Spleen (tissue), 11 donors: ENCODE results near the gene TMC6. TPM values are rescaled to one million over a fixed set of nuclear protein-coding genes. Genes with fewer than 3 reads are reported as not detected.

Source experiments
- DNase-seq: peaks from one replicate; pipeline ENCODE4 v3.0.0-alpha.2; 2020
- H3K27ac ChIP-seq, 8 donors: fragments of 200-600 bp; sonication (generic) in 7 of 8; 1 replicate in 4 of 8; 2 replicates in 4 of 8; pipeline versions ENCODE4 v1.5.0 to v1.8.0; 2016 to 2021; ENCODE audit warnings: inconsistent platforms in 4 of 8, mild to moderate bottlenecking in 4 of 8, moderate library complexity in 1 of 8
- H3K27me3 ChIP-seq, 7 donors: fragments of 200-600 bp; sonication (generic) in 6 of 7; replicated peaks in 1 of 7; 1 replicate in 4 of 7; 2 replicates in 3 of 7; pipeline versions ENCODE4 v1.5.0 to v1.8.0; 2016 to 2021; ENCODE audit warnings: inconsistent platforms in 3 of 7, mild to moderate bottlenecking in 1 of 7
- H3K36me3 ChIP-seq, 6 donors: fragments of 200-600 bp; sonication (generic) in 5 of 6; 1 replicate in 4 of 6; 2 replicates in 2 of 6; pipeline versions ENCODE4 v1.5.0 to v1.8.0; 2016 to 2021; ENCODE audit warnings: inconsistent platforms in 2 of 6
- H3K4me1 ChIP-seq, 6 donors: fragments of 200-600 bp; sonication (generic) in 5 of 6; 1 replicate in 3 of 6; 2 replicates in 3 of 6; pipeline versions ENCODE4 v1.5.0 to v1.8.0; 2016 to 2021; ENCODE audit warnings: inconsistent platforms in 3 of 6
- H3K4me3 ChIP-seq, 8 donors: fragments of 200-600 bp; sonication (generic) in 7 of 8; 1 replicate in 4 of 8; 2 replicates in 4 of 8; pipeline versions ENCODE4 v1.5.0 to v1.8.0; 2016 to 2021; ENCODE audit warnings: inconsistent platforms in 4 of 8, mild to moderate bottlenecking in 4 of 8, moderate library complexity in 2 of 8
- H3K9me3 ChIP-seq, 8 donors: fragments of 200-600 bp; sonication (generic) in 7 of 8; 1 replicate in 4 of 8; 2 replicates in 4 of 8; pipeline versions ENCODE4 v1.5.0 to v1.8.0; 2016 to 2021; ENCODE audit warnings: inconsistent platforms in 4 of 8
- CTCF ChIP-seq, 11 experiments: fragments of 200-600 bp in 7 of 11; fragments of 450-650 bp in 4 of 11; sonication (generic) in 4 of 11; IDR thresholded peaks in 8 of 11; conservative IDR thresholded peaks in 3 of 11; 1 replicate in 7 of 11; 2 replicates in 4 of 11; pipeline versions ENCODE4 v1.4.0 to v1.8.0; 2016 to 2021; ENCODE audit warnings: antibody characterized with exemption in 11 of 11, inconsistent platforms in 4 of 11, mild to moderate bottlenecking in 1 of 11
- POLR2A ChIP-seq, 3 donors: fragments of 450-650 bp; IDR thresholded peaks; one replicate each; pipeline ENCODE4 v1.5.1; 2017; ENCODE audit warnings: antibody characterized with exemption in 3 of 3, mild to moderate bottlenecking in 1 of 3
- POLR2AphosphoS5 ChIP-seq, 3 donors: sonication (generic); formaldehyde crosslinking; IDR thresholded peaks; one replicate each; pipeline ENCODE4 v1.5.1; 2017; ENCODE audit warnings: antibody characterized with exemption in 3 of 3
- WGBS, 5 donors: extraction: QIAGEN DNeasy Blood & Tissue Kit in 3 of 5; methylation state at CpG; one replicate each; pipeline versions ENCODE4 v1.1.5 to v1.1.7; 2013 to 2018; 5-methylcytosine and 5-hydroxymethylcytosine counted together
- intact Hi-C: fragments of 100-400 bp; cut with DNase I; formaldehyde crosslinking; loops from one replicate; pipeline ENCODE4 v1.15.0; 2023; ENCODE audit warnings: low total_unique reads
- polyA plus RNA-seq, 3 donors: library from polyadenylated mRNA; stranded (reverse); fragments of 200-250 nt; gene quantifications; one replicate each; pipeline ENCODE4 v1.2.1, GENCODE V29; 2013
- total RNA-seq, 7 donors: library from RNA; depleted of rRNA in 3 of 7; stranded (reverse); fragments of >200 nt in 3 of 7; fragmentation: NEBNext Ultra II Directional in 4 of 7; extraction: Animal tissue kit (Norgen Biotek cat#: 25700) in 4 of 7; gene quantifications; one replicate each; pipeline versions ENCODE4 v1.1.0 to v1.2.1, GENCODE V29; 2016 to 2021
- donor health status: healthy with polysubstance abuse.
- donor health status: DM: no; HTN: no; CAD: no; lungs with moderate emphysema.
- donor health status: DM: no; HTN: no; CAD: no.
- donor health status: Bipolar disorder and iron deficiency.
- donor health status: healthy.
- donor health status: DM: no; HTN: no; CAD: no.
- donor health status: DM: yes; HTN: yes; CAD: no.

The TMC6 gene
- total and polyA plus RNA-seq, 10 donors: 132 to 425 (median 260) TPM

- peak overlapping the region; percentile 70 to 99 (median 96) for H3K4me3 ChIP-seq
- 1 to 2% (median 2%) methylated on average over 7 to 39 of the region's 39 CpGs for WGBS, 5 donors
- peaks cover 59 to 100% (median 93%) of the 10 kb centered on the region in 6 donors for H3K4me1 ChIP-seq
- peaks cover 0 to 44% (median 31%) of the 10 kb centered on the region in 6 donors for H3K36me3 ChIP-seq
- peak overlapping the region; percentile 87 to 97 (median 94) for H3K27ac ChIP-seq
- TF ChIP-seq POLR2A (IDR thresholded peaks at IDR 0.05): no peak
- no peak for TF ChIP-seq CTCF (IDR thresholded peaks at IDR 0.05 in 8 of 11, conservative IDR thresholded peaks at IDR 0.05 in 3 of 11)
- no peak for TF ChIP-seq POLR2AphosphoS5 (IDR thresholded peaks at IDR 0.05)
- DNase-seq: peak; percentile 90
- intact Hi-C loops: no loop called here
- no peaks in the 10 kb centered on the region for H3K9me3 ChIP-seq
- no peaks in the 10 kb centered on the region for H3K27me3 ChIP-seq
Measured at GRCh38 chr17:78127888-78128550, 536 bp downstream of the TMC6 start.

GRCh38 chr17:78127239-78127887 is 1.2 kb downstream of the TMC6 start:
- no peaks in the 10 kb centered on the region for H3K27me3 ChIP-seq
- TF ChIP-seq POLR2AphosphoS5 (IDR thresholded peaks at IDR 0.05) (peak; percentile 88 to 90 (median 90)), CTCF (IDR thresholded peaks at IDR 0.05 in 8 of 11, conservative IDR thresholded peaks at IDR 0.05 in 3 of 11) (no peak), POLR2A (IDR thresholded peaks at IDR 0.05) (peak in 1 of 3 donors; percentile 30)
- H3K4me3 ChIP-seq: peak overlapping the region; percentile 70 to 99 (median 96)
- H3K36me3 ChIP-seq: peaks cover 0 to 44% (median 37%) of the 10 kb centered on the region in 6 donors
- 0 to 13% (median 5%) methylated on average over 6 to 25 of the region's 25 CpGs for WGBS, 5 donors
- H3K27ac ChIP-seq: peak overlapping the region; percentile 87 to 97 (median 94)
- no peaks in the 10 kb centered on the region for H3K9me3 ChIP-seq
- intact Hi-C loops: no loop called here
- peaks cover 60 to 100% (median 93%) of the 10 kb centered on the region in 6 donors for H3K4me1 ChIP-seq
- DNase-seq: peak; percentile 96

GRCh38 chr17:78126895-78127238 is 1.7 kb downstream of the TMC6 start:
- intact Hi-C loops: no loop called here

More at GRCh38 chr17:78126895-78127238, 1.7 kb downstream of the TMC6 start:
- TF ChIP-seq POLR2A (IDR thresholded peaks at IDR 0.05) (no peak), CTCF (IDR thresholded peaks at IDR 0.05 in 8 of 11, conservative IDR thresholded peaks at IDR 0.05 in 3 of 11) (no peak), POLR2AphosphoS5 (IDR thresholded peaks at IDR 0.05) (no peak)
- Histone ChIP-seq H3K4me1 (peaks cover 65 to 100% (median 93%) of the 10 kb centered on the region in 6 donors), H3K36me3 (peaks cover 0 to 49% (median 42%) of the 10 kb centered on the region in 6 donors), H3K4me3 (peak overlapping the region; percentile 70 to 99 (median 96)), H3K27ac (peak overlapping the region; percentile 87 to 97 (median 94)), H3K27me3 (no peaks in the 10 kb centered on the region), H3K9me3 (no peaks in the 10 kb centered on the region)
- WGBS, 5 donors: 7 to 29% (median 14%) methylated on average over 5 to 6 of the region's 6 CpGs
- DNase-seq: no peak
